A673 (cell line): ENCODE data around the gene C9orf153. TPM values are rescaled to one million over a fixed set of nuclear protein-coding genes. Genes with fewer than 3 reads are reported as not detected.

Experiments
- BruUV-seq: library from RNA; stranded (reverse); fragments of 400-500 nt; replicated peaks from 2 replicates; lab custom pipeline; 2021; lab: Mats Ljungman, UMichigan
- CTCF ChIA-PET: fragments of 300-600 bp; sonication (Branson Sonifier 250); formaldehyde crosslinking; loops from one replicate; lab custom pipeline; 2022; ENCODE audit warnings: antibody characterized with exemption; lab: Charles Lee
- POLR2A ChIA-PET: fragments of 300-600 bp; sonication (Branson Sonifier 250); formaldehyde crosslinking; loops from one replicate; lab custom pipeline; 2022; ENCODE audit warnings: antibody characterized with exemption; ENCODE audit not compliant: low non-redundant PET; lab: Charles Lee
- DNase-seq: peaks from one replicate; pipeline ENCODE4 v3.0.0-alpha.2; 2015; ENCODE audit warnings: low spot score
- H3K27ac ChIP-seq: fragments of 200-600 bp; sonication (generic); 2 replicates; pipeline ENCODE4 v1.5.1; 2016; ENCODE audit warnings: mixed run types, low read depth, mild to moderate bottlenecking, mixed read lengths, antibody characterized with exemption, low read length; ENCODE audit not compliant: poor library complexity, severe bottlenecking
- H3K27me3 ChIP-seq: fragments of 200-600 bp; sonication (generic); replicated peaks from 2 replicates; pipeline ENCODE4 v1.6.1; 2017; ENCODE audit warnings: mixed run types, low read depth, mild to moderate bottlenecking, mixed read lengths, antibody characterized with exemption, low read length; ENCODE audit not compliant: insufficient read depth, poor library complexity
- H3K36me3 ChIP-seq: fragments of 200-600 bp; sonication (generic); 2 replicates; pipeline ENCODE4 v1.6.1; 2016; ENCODE audit warnings: mixed run types, mild to moderate bottlenecking, mixed read lengths, antibody characterized with exemption, low read length; ENCODE audit not compliant: insufficient read depth, poor library complexity, severe bottlenecking
- H3K4me1 ChIP-seq: fragments of 200-600 bp; sonication (generic); 2 replicates; pipeline ENCODE4 v1.6.1; 2017; ENCODE audit warnings: mixed run types, mild to moderate bottlenecking, mixed read lengths, antibody characterized with exemption, low read length; ENCODE audit not compliant: insufficient read depth, poor library complexity, severe bottlenecking
- H3K4me3 ChIP-seq: fragments of 200-600 bp; sonication (generic); 2 replicates; pipeline ENCODE4 v1.5.1; 2016; ENCODE audit warnings: low read depth, mixed run types, mild to moderate bottlenecking, mixed read lengths, low read length; ENCODE audit not compliant: poor library complexity, severe bottlenecking
- H3K9me3 ChIP-seq: fragments of 200-600 bp; sonication (generic); 2 replicates; pipeline ENCODE4 v1.6.1; 2016; ENCODE audit warnings: mixed run types, low read depth, mild to moderate bottlenecking, mixed read lengths, antibody characterized with exemption, low read length; ENCODE audit not compliant: poor library complexity, severe bottlenecking
- CTCF ChIP-seq: fragments of 300-800, 200-600 bp; sonication (generic); conservative IDR thresholded peaks from 2 replicates; pipeline ENCODE4 v1.5.1; 2017; ENCODE audit warnings: low read depth, mild to moderate bottlenecking, antibody characterized with exemption, low read length, moderate library complexity, mixed read lengths
- EZH2 ChIP-seq: fragments of 200-600 bp; sonication (generic); IDR thresholded peaks from 2 replicates; pipeline ENCODE4 v1.6.1; 2017; ENCODE audit warnings: borderline replicate concordance, low read depth, mild to moderate bottlenecking, mixed read lengths, antibody characterized with exemption, low read length; ENCODE audit not compliant: poor library complexity, severe bottlenecking
- intact Hi-C: fragments of 100-400 bp; cut with micrococcal nuclease; formaldehyde crosslinking; loops from one replicate; pipeline ENCODE4 v1.10.0; 2022; ENCODE audit not compliant: unreplicated experiment
- total RNA-seq: library from RNA; stranded (reverse); gene quantifications from 2 replicates; pipeline ENCODE4 v1.2.3, GENCODE V29; 2021

Gene C9orf153
- total RNA-seq, 1 experiment from 2014 or later: 0.56 TPM

GRCh38 chr9:86257391-86257790, 2.1 kb downstream of the C9orf153 start:
- Histone ChIP-seq H3K4me3 (no peak overlapping the region), H3K27me3 (no peaks in the 10 kb centered on the region), H3K27ac (no peak overlapping the region), H3K4me1 (no peaks in the 10 kb centered on the region), H3K9me3 (no peaks in the 10 kb centered on the region), H3K36me3 (no peaks in the 10 kb centered on the region)
- CTCF ChIA-PET: no interaction called here
- POLR2A ChIA-PET: interaction anchor here (0.6 kb wide), 2 partner anchors 165 to 1544 kb away, joined by 3 read pairs; no protein-coding TSS in a partner anchor
- BruUV-seq: no TSS peak
- TF ChIP-seq CTCF (no peak), EZH2 (no peak)
- no peak for DNase-seq
- intact Hi-C loops: no loop called here

DNA sequence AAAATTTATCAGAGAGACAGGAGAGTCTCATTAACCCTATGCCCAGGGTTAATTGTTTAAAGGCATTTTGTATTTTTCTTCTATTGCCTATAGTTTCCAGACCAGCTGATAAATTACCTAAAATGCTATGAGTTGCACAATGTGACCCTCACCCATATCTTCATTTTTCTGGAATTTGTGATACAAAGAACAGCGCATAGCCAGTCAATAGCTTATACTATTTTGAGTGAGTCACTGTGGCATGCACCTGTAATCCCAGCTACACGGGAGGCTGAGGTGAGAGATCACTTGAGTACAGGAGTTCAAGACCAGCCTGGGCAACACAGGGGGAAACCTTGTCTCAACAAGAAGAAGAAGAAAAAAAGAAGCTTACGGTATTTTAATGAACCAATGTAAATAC, 2.8 kb downstream of the C9orf153 start:
- Histone ChIP-seq H3K27me3 (no peaks in the 10 kb centered on the region), H3K9me3 (no peaks in the 10 kb centered on the region), H3K36me3 (no peaks in the 10 kb centered on the region), H3K4me1 (no peaks in the 10 kb centered on the region), H3K27ac (no peak overlapping the region), H3K4me3 (no peak overlapping the region)
- POLR2A ChIA-PET: interaction anchor here (0.6 kb wide), 1 partner anchor 166 kb away, joined by 3 read pairs; no protein-coding TSS in a partner anchor
- no peak for DNase-seq
- BruUV-seq: no TSS peak
- intact Hi-C loops: no loop called here
- TF ChIP-seq CTCF: no peak
- no peak for TF ChIP-seq EZH2
- CTCF ChIA-PET: no interaction called here

DNA sequence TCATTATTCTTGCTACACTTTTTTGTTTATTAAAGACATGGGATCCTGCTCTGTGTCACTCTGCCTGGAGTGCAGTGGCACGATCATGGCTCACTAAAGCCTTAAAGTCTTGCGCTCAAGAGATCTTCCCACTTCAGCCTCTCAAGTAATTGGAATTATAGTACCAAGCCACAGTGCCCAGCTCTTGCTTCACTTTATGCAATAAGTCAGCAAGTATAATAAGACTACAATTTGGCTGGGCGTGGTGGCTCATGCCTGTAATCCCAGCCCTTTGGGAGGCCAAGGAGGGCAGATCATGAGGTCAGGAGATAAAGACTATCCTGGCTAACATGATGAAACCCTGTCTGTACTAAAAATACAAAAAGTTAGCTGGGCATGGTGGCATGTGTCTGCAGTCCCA, 5.9 kb downstream of the C9orf153 start:
- no peaks in the 10 kb centered on the region for H3K27me3 ChIP-seq
- no peaks in the 10 kb centered on the region for H3K9me3 ChIP-seq
- ChIA-PET CTCF (no interaction called here), POLR2A (interaction anchor here (0.5 kb wide), 1 partner anchor 39 kb away, joined by 18 read pairs; no protein-coding TSS in a partner anchor)
- H3K36me3 ChIP-seq: no peaks in the 10 kb centered on the region
- no TSS peak for BruUV-seq
- H3K4me1 ChIP-seq: no peaks in the 10 kb centered on the region
- H3K27ac ChIP-seq: no peak overlapping the region
- H3K4me3 ChIP-seq: no peak overlapping the region
- intact Hi-C loops: no loop called here
- no peak for TF ChIP-seq CTCF
- no peak for TF ChIP-seq EZH2
- no peak for DNase-seq
